ENCODE data around the gene PANK2.
"Not testable (repeated sequence)": the region's sequence is repeated elsewhere in the genome, so short reads cannot be mapped to it uniquely, and the experiment has no call there.

Gene PANK2

DNA sequence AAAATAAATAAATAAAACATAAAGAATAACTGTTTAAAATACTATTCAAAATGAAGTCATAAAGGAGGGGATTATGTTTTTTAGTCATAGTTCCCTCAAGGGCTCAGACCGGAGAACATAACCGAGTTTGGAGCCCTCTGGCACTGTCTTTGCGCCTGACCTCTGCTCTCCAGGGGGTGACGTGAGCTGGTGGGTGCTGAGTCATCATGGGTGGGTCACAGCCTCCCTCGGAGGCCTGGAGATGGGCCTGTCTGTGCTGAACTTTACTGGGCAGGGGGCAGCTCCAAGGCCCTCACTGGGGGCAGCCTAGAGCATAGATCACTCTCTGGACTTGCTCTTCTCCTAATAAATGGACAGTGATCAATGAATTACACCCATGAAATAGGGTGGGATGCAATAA, 45.7 kb upstream of the PANK2 start:
- H3K9me2 ChIP-seq (ENCODE audit: low read depth, low read length) = no peaks in the 10 kb centered on the region
- no peaks in the 10 kb centered on the region for H3K79me2 ChIP-seq (ENCODE audit: insufficient read depth, low read length)
- H3K4me2 ChIP-seq (ENCODE audit: low read length) = no peak overlapping the region
- no peaks in the 10 kb centered on the region for H3K9me3 ChIP-seq (ENCODE audit: low read length)
- peaks cover 21% of the 10 kb centered on the region for H3K4me1 ChIP-seq (ENCODE audit: insufficient read depth, low read length, severe bottlenecking)
- no peaks in the 10 kb centered on the region for H3K27me3 ChIP-seq (ENCODE audit: insufficient read depth, low read length)
- no peak overlapping the region for H3K4me3 ChIP-seq (ENCODE audit: low read depth, low read length, poor library complexity, severe bottlenecking)
- H3K36me3 ChIP-seq (ENCODE audit: insufficient read depth, low read length) = no peaks in the 10 kb centered on the region
- H2AFZ ChIP-seq (ENCODE audit: low read length) = no peak overlapping the region
- no peak for TF ChIP-seq EZH2 (IDR thresholded peaks at IDR 0.05; ENCODE audit: borderline replicate concordance, low read length)
- TF ChIP-seq, protein P1, sequence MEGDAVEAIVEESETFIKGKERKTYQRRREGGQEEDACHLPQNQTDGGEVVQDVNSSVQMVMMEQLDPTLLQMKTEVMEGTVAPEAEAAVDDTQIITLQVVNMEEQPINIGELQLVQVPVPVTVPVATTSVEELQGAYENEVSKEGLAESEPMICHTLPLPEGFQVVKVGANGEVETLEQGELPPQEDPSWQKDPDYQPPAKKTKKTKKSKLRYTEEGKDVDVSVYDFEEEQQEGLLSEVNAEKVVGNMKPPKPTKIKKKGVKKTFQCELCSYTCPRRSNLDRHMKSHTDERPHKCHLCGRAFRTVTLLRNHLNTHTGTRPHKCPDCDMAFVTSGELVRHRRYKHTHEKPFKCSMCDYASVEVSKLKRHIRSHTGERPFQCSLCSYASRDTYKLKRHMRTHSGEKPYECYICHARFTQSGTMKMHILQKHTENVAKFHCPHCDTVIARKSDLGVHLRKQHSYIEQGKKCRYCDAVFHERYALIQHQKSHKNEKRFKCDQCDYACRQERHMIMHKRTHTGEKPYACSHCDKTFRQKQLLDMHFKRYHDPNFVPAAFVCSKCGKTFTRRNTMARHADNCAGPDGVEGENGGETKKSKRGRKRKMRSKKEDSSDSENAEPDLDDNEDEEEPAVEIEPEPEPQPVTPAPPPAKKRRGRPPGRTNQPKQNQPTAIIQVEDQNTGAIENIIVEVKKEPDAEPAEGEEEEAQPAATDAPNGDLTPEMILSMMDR (IDR thresholded peaks at IDR 0.05; ENCODE audit: low read length) = no peak
- no peak overlapping the region for H3K27ac ChIP-seq (ENCODE audit: low read depth, low read length, poor library complexity, severe bottlenecking)
- H3F3A ChIP-seq (ENCODE audit: insufficient read depth, low read length) = no peaks in the 10 kb centered on the region
- no peak overlapping the region for H3K9ac ChIP-seq (ENCODE audit: low read length)
- H4K20me1 ChIP-seq (ENCODE audit: insufficient read depth, low read length) = no peaks in the 10 kb centered on the region

DNA sequence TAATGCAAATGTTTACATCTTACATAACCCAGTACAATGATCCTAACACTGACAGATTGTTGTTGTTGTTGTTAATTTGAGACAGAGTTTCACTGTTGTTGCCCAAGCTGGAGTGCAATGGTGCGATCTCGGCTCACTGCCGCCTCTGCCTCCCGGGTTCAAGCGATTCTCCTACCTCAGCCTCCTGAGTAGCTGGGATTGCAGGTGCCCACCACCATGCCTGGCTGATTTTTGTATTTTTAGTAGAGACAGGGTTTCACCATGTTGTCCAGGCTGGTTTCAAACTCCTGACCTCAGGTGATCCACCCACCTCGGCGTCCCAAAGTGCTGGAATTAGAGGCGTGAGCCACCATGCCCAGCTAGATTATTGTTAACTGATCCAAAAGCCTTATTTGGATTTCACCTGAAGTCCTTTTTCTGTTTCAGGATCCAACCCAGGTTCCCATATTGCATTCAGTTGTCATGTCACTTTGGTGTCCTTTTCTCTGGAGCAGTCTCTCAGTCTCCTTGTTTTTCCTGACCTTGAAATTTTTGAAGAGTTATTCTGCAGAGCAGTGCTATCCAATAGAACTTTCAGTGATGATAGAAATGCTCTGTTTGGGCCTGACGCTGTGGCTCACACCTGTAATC, 45.1 kb upstream of the PANK2 start:
- H3K4me1 ChIP-seq (ENCODE audit: insufficient read depth, low read length, severe bottlenecking) = peaks cover 21% of the 10 kb centered on the region
- not testable (repeated sequence) for H3K79me2 ChIP-seq (ENCODE audit: insufficient read depth, low read length); H3K27ac ChIP-seq (ENCODE audit: low read depth, low read length, poor library complexity, severe bottlenecking); H3K9me2 ChIP-seq (ENCODE audit: low read depth, low read length); H3K36me3 ChIP-seq (ENCODE audit: insufficient read depth, low read length); H2AFZ ChIP-seq (ENCODE audit: low read length); H3F3A ChIP-seq (ENCODE audit: insufficient read depth, low read length); H3K4me3 ChIP-seq (ENCODE audit: low read depth, low read length, poor library complexity, severe bottlenecking); H3K27me3 ChIP-seq (ENCODE audit: insufficient read depth, low read length); H3K9me3 ChIP-seq (ENCODE audit: low read length); H3K4me2 ChIP-seq (ENCODE audit: low read length); H3K9ac ChIP-seq (ENCODE audit: low read length); H4K20me1 ChIP-seq (ENCODE audit: insufficient read depth, low read length)

DNA sequence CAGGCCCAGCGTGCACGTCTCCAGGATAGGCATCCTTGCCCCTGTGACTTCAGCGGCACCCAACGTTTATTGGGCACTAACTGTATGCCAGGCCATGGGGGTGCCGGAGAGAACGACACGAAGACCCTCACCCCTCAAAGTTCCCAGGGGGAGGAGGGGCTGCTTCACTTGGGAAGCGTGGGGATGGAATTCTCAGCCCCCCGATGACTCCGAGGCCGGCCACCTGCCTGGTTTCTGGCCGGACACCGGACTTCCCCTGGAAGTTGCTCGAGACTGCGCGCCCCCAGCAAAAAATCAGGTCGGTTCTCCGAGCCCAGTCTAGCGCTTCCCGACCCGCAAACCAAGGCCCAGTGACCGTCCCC, 42.8 kb upstream of the PANK2 start:
- Histone ChIP-seq H3K27ac (ENCODE audit: low read depth, low read length, poor library complexity, severe bottlenecking) (no peak overlapping the region), H3K36me3 (ENCODE audit: insufficient read depth, low read length) (no peaks in the 10 kb centered on the region), H3F3A (ENCODE audit: insufficient read depth, low read length) (no peaks in the 10 kb centered on the region), H3K9me2 (ENCODE audit: low read depth, low read length) (no peaks in the 10 kb centered on the region), H3K79me2 (ENCODE audit: insufficient read depth, low read length) (no peaks in the 10 kb centered on the region), H2AFZ (ENCODE audit: low read length) (peak overlapping the region; percentile 73; the same call in 1 of the 2 replicates), H3K9ac (ENCODE audit: low read length) (peak overlapping the region; percentile 80), H3K4me1 (ENCODE audit: insufficient read depth, low read length, severe bottlenecking) (peaks cover 21% of the 10 kb centered on the region), H3K4me2 (ENCODE audit: low read length) (peak overlapping the region; percentile 93), H3K27me3 (ENCODE audit: insufficient read depth, low read length) (no peaks in the 10 kb centered on the region), H3K4me3 (ENCODE audit: low read depth, low read length, poor library complexity, severe bottlenecking) (peak overlapping the region; percentile 87), H3K9me3 (ENCODE audit: low read length) (no peaks in the 10 kb centered on the region), H4K20me1 (ENCODE audit: insufficient read depth, low read length) (no peaks in the 10 kb centered on the region)
- TF ChIP-seq, protein P1 (IDR thresholded peaks at IDR 0.05; ENCODE audit: low read length) = no peak
- TF ChIP-seq EZH2 (IDR thresholded peaks at IDR 0.05; ENCODE audit: borderline replicate concordance, low read length) = no peak
